BE2C (cell line): ENCODE measurements around the gene OS9.
"Not testable (repeated sequence)": the region's sequence is repeated elsewhere in the genome, so short reads cannot be mapped to it uniquely, and the experiment has no call there.

Experiments
- DNase-seq: peaks from one replicate; pipeline ENCODE4 v3.0.0-alpha.2; 2020
- H3K27me3 ChIP-seq: fragments of 250-450 bp; sonication (Bioruptor Pico); 2 replicates; pipeline ENCODE4 v1.5.1; 2020; ENCODE audit warnings: mild to moderate bottlenecking
- H3K36me3 ChIP-seq: fragments of 250-450 bp; sonication (Bioruptor Pico); 2 replicates; pipeline ENCODE4 v1.5.1; 2020; ENCODE audit warnings: mild to moderate bottlenecking
- H3K4me1 ChIP-seq: fragments of 250-450 bp; sonication (Bioruptor Pico); 2 replicates; pipeline ENCODE4 v1.5.1; 2020
- H3K4me3 ChIP-seq: 2 replicates; pipeline ENCODE4 v1.5.1; 2011; ENCODE audit warnings: low read depth, low read length
- H3K9me3 ChIP-seq: fragments of 250-450 bp; sonication (Bioruptor Pico); 2 replicates; pipeline ENCODE4 v1.5.1; 2020
- TF ChIP-seq, protein P1 (sequence below): IDR thresholded peaks from 2 replicates; pipeline ENCODE4 v1.5.1; 2012; ENCODE audit warnings: mild to moderate bottlenecking, low read depth, low read length

Gene OS9

DNA sequence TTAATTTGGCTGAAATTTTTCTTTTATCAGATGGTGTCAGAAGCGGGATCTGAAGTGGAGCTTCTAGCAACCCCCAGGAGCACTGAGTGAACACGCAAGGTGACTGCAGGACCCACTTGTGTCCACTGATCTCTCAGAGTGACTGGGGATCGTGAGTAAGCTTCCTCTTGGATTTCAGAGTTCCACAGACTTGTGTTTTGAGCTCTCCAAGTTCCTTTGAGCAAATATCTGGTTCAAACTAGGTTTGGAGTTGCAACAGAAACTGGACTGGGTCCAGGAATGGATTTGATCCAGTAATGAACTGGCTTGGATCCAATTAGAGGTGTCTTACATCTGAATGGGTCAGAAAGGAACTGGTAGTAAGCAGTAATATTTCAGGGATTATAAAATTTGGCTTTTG, 36.2 kb upstream of the OS9 start:
- DNase-seq: no peak
- TF ChIP-seq, protein P1, sequence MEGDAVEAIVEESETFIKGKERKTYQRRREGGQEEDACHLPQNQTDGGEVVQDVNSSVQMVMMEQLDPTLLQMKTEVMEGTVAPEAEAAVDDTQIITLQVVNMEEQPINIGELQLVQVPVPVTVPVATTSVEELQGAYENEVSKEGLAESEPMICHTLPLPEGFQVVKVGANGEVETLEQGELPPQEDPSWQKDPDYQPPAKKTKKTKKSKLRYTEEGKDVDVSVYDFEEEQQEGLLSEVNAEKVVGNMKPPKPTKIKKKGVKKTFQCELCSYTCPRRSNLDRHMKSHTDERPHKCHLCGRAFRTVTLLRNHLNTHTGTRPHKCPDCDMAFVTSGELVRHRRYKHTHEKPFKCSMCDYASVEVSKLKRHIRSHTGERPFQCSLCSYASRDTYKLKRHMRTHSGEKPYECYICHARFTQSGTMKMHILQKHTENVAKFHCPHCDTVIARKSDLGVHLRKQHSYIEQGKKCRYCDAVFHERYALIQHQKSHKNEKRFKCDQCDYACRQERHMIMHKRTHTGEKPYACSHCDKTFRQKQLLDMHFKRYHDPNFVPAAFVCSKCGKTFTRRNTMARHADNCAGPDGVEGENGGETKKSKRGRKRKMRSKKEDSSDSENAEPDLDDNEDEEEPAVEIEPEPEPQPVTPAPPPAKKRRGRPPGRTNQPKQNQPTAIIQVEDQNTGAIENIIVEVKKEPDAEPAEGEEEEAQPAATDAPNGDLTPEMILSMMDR: no peak
- Histone ChIP-seq H3K9me3 (peaks cover 13% of the 10 kb centered on the region), H3K36me3 (no peaks in the 10 kb centered on the region), H3K4me1 (no peaks in the 10 kb centered on the region), H3K27me3 (no peaks in the 10 kb centered on the region; the same call in none of the 2 replicates), H3K4me3 (no peak overlapping the region)

DNA sequence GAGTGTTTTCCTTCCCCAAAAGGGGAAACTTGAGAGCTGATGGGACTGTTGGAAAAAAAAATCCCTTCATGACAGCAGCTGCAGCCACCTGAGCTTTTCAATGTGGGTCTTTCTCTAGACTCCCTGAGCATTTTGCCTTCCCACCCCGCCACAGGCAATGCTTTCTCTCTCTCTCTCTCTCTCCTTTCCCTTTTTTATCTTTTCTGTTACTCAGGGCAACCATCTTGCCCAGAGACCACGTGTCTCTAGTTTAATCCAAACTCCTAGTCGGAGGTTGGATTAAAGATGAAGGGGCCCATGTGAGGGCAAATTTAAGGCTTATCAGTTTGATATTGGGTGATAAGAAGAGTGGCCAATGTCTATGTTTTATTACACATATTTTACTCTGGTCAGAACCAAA, 35.0 kb upstream of the OS9 start:
- Histone ChIP-seq H3K9me3 (peaks cover 13% of the 10 kb centered on the region), H3K4me3 (no peak overlapping the region), H3K4me1 (no peaks in the 10 kb centered on the region), H3K36me3 (no peaks in the 10 kb centered on the region), H3K27me3 (no peaks in the 10 kb centered on the region; the same call in none of the 2 replicates)
- no peak for DNase-seq
- TF ChIP-seq, protein P1: no peak

DNA sequence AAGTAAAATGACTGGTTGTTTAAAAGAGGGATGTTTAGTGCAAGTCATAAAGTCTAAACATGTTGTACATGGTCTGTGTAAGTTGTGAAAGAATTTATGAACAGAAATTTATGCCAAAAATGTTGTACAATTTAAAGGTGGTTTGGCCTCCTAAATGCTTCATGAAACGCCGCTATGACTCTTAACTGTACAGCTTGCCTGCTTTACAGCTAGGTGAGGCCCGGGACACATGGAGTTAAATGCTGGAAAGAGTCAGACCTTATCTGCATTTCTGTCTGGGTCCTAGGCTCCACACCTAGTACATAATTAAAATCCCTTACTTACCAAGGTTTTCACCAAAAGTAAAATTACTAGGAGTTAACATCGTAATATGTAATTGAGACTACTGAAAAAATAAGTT, 32.6 kb upstream of the OS9 start:
- H3K36me3 ChIP-seq: no peaks in the 10 kb centered on the region
- TF ChIP-seq, protein P1: no peak
- no peak for DNase-seq

DNA sequence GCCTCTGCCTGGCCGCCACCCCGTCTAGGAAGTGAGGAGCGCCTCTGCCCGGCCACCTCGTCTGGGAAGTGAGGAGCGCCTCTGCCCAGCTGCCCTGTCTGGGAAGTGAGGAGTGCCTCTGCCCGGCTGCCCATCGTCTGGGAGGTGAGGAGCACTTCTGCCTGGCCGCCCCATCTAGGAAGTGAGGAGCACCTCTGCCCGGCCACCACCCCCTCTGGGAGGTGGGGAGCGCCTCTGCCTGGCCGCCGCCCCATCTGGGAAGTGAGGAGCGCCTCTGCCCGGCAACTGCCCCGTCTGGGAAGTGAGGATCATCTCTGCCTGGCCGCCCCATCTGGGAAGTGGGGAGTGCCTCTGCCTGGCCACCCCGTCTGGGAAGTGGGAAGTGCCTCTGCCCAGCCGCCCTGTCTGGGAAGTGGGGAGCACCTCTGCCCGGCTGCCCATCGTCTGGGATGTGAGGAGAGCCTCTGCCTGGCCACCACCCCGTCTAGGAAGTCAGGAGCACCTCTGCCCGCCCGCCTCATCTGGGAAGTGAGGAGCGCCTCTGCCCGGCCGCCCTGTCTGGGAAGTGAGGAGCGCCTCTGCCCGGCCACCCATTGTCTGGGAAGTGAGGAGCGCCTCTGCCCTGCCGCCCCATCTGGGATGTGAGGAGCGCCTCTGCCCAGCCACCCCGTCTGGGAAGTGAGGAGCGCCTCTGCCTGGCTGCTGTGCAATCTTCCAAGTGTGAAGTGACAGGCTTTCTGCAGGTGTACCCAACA, 28.7 kb upstream of the OS9 start:
- DNase-seq, H3K4me1 ChIP-seq, H3K36me3 ChIP-seq, H3K27me3 ChIP-seq, H3K4me3 ChIP-seq: not testable (repeated sequence)
- peaks cover 11% of the 10 kb centered on the region for H3K9me3 ChIP-seq

More for the DNA sequence above, 32.6 kb upstream of the OS9 start:
- H3K27me3 ChIP-seq: no peaks in the 10 kb centered on the region; the same call in 1 of the 2 replicates
- H3K4me1 ChIP-seq: no peaks in the 10 kb centered on the region
- H3K9me3 ChIP-seq: peaks cover 13% of the 10 kb centered on the region
- no peak overlapping the region for H3K4me3 ChIP-seq

DNA sequence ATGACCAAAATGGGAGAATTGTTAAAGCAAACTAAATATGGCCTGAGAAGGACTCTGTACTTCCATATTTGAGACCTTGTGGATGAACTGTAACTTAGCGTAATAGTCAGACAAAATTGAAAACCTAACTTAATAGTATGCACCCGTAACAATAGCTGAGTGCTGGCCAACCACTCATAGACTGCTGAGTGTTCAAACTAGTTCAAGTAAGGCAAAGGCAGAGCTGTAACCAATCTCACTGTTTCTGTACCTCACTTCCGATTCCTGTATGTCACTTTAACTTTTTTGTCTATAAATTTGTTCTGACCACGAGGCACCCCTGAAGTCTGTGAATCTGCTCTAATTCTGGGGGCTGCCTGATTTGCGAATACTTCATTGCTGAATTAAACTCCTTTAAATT, 27.0 kb upstream of the OS9 start:
- Histone ChIP-seq H3K4me3 (no peak overlapping the region), H3K4me1 (no peaks in the 10 kb centered on the region), H3K27me3 (no peaks in the 10 kb centered on the region; the same call in 1 of the 2 replicates), H3K36me3 (no peaks in the 10 kb centered on the region), H3K9me3 (no peaks in the 10 kb centered on the region; the same call in 1 of the 2 replicates)
- TF ChIP-seq, protein P1: no peak
- no peak for DNase-seq

DNA sequence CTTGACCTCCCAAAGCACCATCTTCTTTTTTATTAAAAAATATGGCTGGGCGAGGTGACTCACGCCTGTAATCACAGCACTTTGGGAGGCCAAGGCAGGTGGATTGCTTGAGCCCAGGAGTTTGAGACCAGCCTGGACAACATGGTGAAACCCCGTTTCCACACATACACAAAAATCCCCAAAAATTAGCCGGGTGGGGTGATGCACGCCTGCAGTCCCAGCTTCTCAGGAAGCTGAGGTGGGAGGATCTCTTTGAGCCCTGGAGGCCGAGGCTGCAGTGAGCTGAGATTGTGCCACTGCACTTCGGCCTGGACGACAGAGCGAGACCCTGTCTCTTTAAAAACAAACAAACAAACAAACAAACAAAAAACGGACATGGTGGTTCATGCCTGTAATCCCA, 24.2 kb upstream of the OS9 start:
- H3K36me3 ChIP-seq, H3K4me3 ChIP-seq, DNase-seq, H3K9me3 ChIP-seq, H3K4me1 ChIP-seq, H3K27me3 ChIP-seq: not testable (repeated sequence)

DNA sequence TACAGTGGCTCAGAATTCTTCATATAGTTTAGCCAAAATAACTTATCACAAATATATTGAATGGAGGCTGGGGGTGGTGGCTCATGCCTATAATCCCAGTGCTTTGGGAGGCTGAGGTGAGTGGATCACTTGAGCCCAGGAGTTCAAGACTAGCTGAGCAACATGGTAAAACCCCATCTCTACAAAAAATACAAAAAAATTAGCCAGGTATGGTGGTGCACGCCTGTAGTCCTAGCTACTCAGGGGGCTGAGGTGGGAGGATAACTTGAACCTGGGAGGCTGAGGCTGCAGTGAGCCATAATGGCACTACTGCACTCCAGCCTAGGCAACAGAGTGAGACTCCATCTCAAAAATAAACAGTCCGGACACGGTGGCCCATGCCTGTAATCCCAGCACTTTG, 22.1 kb upstream of the OS9 start:
- H3K27me3 ChIP-seq, H3K4me1 ChIP-seq, H3K4me3 ChIP-seq, H3K36me3 ChIP-seq, DNase-seq, H3K9me3 ChIP-seq: not testable (repeated sequence)
